Muscle layer of colon (tissue), 2 donors: ENCODE results near the gene CUX1.
"Not testable (repeated sequence)": the region's sequence is repeated elsewhere in the genome, so short reads cannot be mapped to it uniquely, and the experiment has no call there.

ENCODE experiments used
- H3K27ac ChIP-seq: one replicate; pipeline ENCODE4 v1.7.0; 2013; ENCODE audit warnings: low read depth, mild to moderate bottlenecking, low read length, moderate library complexity
- H3K27me3 ChIP-seq, 2 donors: one replicate each; pipeline ENCODE4 v1.7.0; 2013; ENCODE audit warnings: low read length in 2 of 2, mild to moderate bottlenecking in 2 of 2; ENCODE audit not compliant: insufficient read depth in 2 of 2, control insufficient read depth in 1 of 2
- H3K36me3 ChIP-seq: one replicate; pipeline ENCODE4 v1.7.0; 2013; ENCODE audit warnings: mild to moderate bottlenecking, low read length; ENCODE audit not compliant: insufficient read depth
- H3K4me1 ChIP-seq: one replicate; pipeline ENCODE4 v1.7.0; 2013; ENCODE audit warnings: mild to moderate bottlenecking, low read length; ENCODE audit not compliant: insufficient read depth
- H3K4me3 ChIP-seq, 2 donors: one replicate each; pipeline ENCODE4 v1.7.0; 2013; ENCODE audit warnings: low read length in 2 of 2, low read depth in 1 of 2, mild to moderate bottlenecking in 1 of 2, moderate library complexity in 1 of 2
- H3K9ac ChIP-seq: one replicate; pipeline ENCODE4 v1.7.0; 2013; ENCODE audit warnings: low read length
- H3K9me3 ChIP-seq: one replicate; pipeline ENCODE4 v1.7.0; 2013; ENCODE audit warnings: mild to moderate bottlenecking, low read length
- donor health status: abdominal sarcoma.
- donor health status: Adenocarcinoma of cecum.

Gene CUX1

GRCh38 chr7:101782896-101783295, 34.5 kb upstream of the CUX1 start:
- no peaks in the 10 kb centered on the region for H3K27me3 ChIP-seq
- no peaks in the 10 kb centered on the region for H3K36me3 ChIP-seq
- H3K4me1 ChIP-seq = peaks cover 15% of the 10 kb centered on the region
- no peaks in the 10 kb centered on the region for H3K9me3 ChIP-seq
- no peak overlapping the region for H3K27ac ChIP-seq
- H3K9ac ChIP-seq = no peak overlapping the region
- H3K4me3 ChIP-seq = no peak overlapping the region

GRCh38 chr7:101783381-101784181, 33.8 kb upstream of the CUX1 start:
- H3K4me3 ChIP-seq = no peak overlapping the region
- H3K9me3 ChIP-seq = no peaks in the 10 kb centered on the region
- H3K9ac ChIP-seq = no peak overlapping the region
- no peak overlapping the region for H3K27ac ChIP-seq
- H3K36me3 ChIP-seq = no peaks in the 10 kb centered on the region
- peaks cover 15% of the 10 kb centered on the region for H3K4me1 ChIP-seq
- H3K27me3 ChIP-seq = no peaks in the 10 kb centered on the region

- Histone ChIP-seq H3K9ac (no peak overlapping the region), H3K4me1 (peaks cover 15% of the 10 kb centered on the region), H3K36me3 (no peaks in the 10 kb centered on the region), H3K9me3 (no peaks in the 10 kb centered on the region), H3K27ac (no peak overlapping the region), H3K4me3 (peak overlapping the region in 1 of 2 donors; percentile 35), H3K27me3 (no peaks in the 10 kb centered on the region)
Measured at GRCh38 chr7:101784292-101785127, 32.9 kb upstream of the CUX1 start.

- H3K9ac ChIP-seq = no peak overlapping the region
- H3K27ac ChIP-seq = no peak overlapping the region
- H3K4me1 ChIP-seq = peaks cover 15% of the 10 kb centered on the region
- no peak overlapping the region for H3K4me3 ChIP-seq
- no peaks in the 10 kb centered on the region for H3K9me3 ChIP-seq
- H3K36me3 ChIP-seq = no peaks in the 10 kb centered on the region
- H3K27me3 ChIP-seq = no peaks in the 10 kb centered on the region
Measured at GRCh38 chr7:101787864-101788263, 29.6 kb upstream of the CUX1 start.

- Histone ChIP-seq H3K27me3 (no peaks in the 10 kb centered on the region), H3K9ac (no peak overlapping the region), H3K36me3 (no peaks in the 10 kb centered on the region)
Measured at GRCh38 chr7:101788517-101788916, 28.9 kb upstream of the CUX1 start.

GRCh38 chr7:101790566-101791293, 26.7 kb upstream of the CUX1 start:
- H3K27ac ChIP-seq = no peak overlapping the region
- H3K9ac ChIP-seq = no peak overlapping the region
- no peak overlapping the region for H3K4me3 ChIP-seq
- H3K9me3 ChIP-seq = no peaks in the 10 kb centered on the region
- H3K36me3 ChIP-seq = no peaks in the 10 kb centered on the region
- H3K4me1 ChIP-seq = no peaks in the 10 kb centered on the region
- no peaks in the 10 kb centered on the region for H3K27me3 ChIP-seq

More at GRCh38 chr7:101788517-101788916, 28.9 kb upstream of the CUX1 start:
- H3K4me3 ChIP-seq = no peak overlapping the region
- H3K9me3 ChIP-seq = no peaks in the 10 kb centered on the region
- H3K27ac ChIP-seq = no peak overlapping the region
- peaks cover 15% of the 10 kb centered on the region for H3K4me1 ChIP-seq

GRCh38 chr7:101792051-101792681, 25.3 kb upstream of the CUX1 start:
- H3K36me3 ChIP-seq = no peaks in the 10 kb centered on the region
- no peak overlapping the region for H3K9ac ChIP-seq
- H3K4me1 ChIP-seq = no peaks in the 10 kb centered on the region
- H3K27ac ChIP-seq = no peak overlapping the region
- H3K9me3 ChIP-seq = no peaks in the 10 kb centered on the region
- H3K4me3 ChIP-seq = no peak overlapping the region
- no peaks in the 10 kb centered on the region for H3K27me3 ChIP-seq

- H3K36me3 ChIP-seq, H3K9me3 ChIP-seq, H3K4me1 ChIP-seq, H3K27ac ChIP-seq, H3K9ac ChIP-seq, H3K4me3 ChIP-seq, H3K27me3 ChIP-seq: not testable (repeated sequence)
Measured at GRCh38 chr7:101792682-101793071, 24.7 kb upstream of the CUX1 start.

GRCh38 chr7:101795461-101795860, 22.0 kb upstream of the CUX1 start:
- H3K9ac ChIP-seq = no peak overlapping the region
- no peaks in the 10 kb centered on the region for H3K9me3 ChIP-seq
- no peak overlapping the region for H3K27ac ChIP-seq
- no peak overlapping the region for H3K4me3 ChIP-seq
- no peaks in the 10 kb centered on the region for H3K27me3 ChIP-seq
- H3K36me3 ChIP-seq = no peaks in the 10 kb centered on the region
- no peaks in the 10 kb centered on the region for H3K4me1 ChIP-seq

GRCh38 chr7:101798173-101798572, 19.3 kb upstream of the CUX1 start:
- not testable (repeated sequence) for H3K36me3 ChIP-seq, H3K4me1 ChIP-seq, H3K27ac ChIP-seq, H3K27me3 ChIP-seq, H3K4me3 ChIP-seq, H3K9ac ChIP-seq, H3K9me3 ChIP-seq
